Measurements from ENCODE around the gene EGFLAM.

EGFLAM gene

DNA sequence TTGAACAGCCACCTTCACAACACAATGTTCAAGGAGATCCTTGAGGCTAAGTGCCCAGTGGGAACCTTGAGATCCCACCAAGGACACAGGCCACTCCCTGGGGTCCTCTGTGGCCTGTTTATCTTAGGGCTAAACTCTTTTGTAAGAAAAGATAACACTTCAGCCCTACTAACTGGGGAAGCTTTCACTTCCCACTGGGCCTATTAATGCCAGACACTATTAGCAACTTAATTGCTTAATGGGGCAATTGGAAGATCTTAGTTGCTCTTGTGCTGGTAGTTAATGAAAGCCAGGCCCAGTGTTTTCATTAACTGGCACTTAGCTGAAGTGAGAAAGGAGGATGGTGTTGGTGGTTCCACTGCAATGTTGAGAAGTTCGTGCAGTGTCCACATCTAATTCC is 117.1 kb downstream of the EGFLAM start:
- H3K9me3 ChIP-seq (replicated peaks in 1 of 11), result no peaks in the 10 kb centered on the region
- H3K27me3 ChIP-seq, result peaks cover 0 to 17% (median 0%) of the 10 kb centered on the region in 11 experiments; a peak in 3 of 22 replicates
- TF ChIP-seq Cebpa-rat (IDR thresholded peaks at IDR 0.05), result no peak
- no peak overlapping the region for H3K27ac ChIP-seq
- H3K4me2 ChIP-seq, result no peak overlapping the region
- no peaks in the 10 kb centered on the region for H3K36me3 ChIP-seq
- peaks cover 8 to 20% (median 12%) of the 10 kb centered on the region in 10 experiments; a peak in 19 of 20 replicates for H3K4me1 ChIP-seq
- no peaks in the 10 kb centered on the region for H4K20me1 ChIP-seq
- H3K4me3 ChIP-seq, result no peak overlapping the region
- H3K9ac ChIP-seq, result no peak overlapping the region

DNA sequence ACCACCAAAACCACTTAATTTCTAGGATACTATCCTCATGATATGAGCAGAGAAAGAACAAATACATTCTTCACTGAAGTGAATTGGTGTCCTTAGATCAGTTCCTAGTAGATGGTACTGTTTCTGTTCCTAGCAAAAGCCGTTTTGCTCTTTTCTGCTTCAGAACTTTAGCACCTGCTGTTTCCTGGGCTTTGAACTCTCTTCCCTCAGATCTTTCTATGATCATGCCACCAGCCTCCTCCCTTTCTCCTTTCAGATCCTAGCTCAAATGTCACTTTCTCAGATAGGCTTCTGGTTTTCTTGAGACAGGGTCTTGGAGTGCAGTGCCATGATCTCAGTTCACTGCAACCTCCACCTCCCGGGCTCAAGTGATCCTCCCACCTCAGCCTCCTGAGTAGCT is 118.0 kb downstream of the EGFLAM start:
- no peaks in the 10 kb centered on the region for H4K20me1 ChIP-seq
- H3K4me3 ChIP-seq, result no peak overlapping the region
- no peaks in the 10 kb centered on the region for H3K9me3 ChIP-seq (replicated peaks in 1 of 11)
- peaks cover 0 to 14% (median 0%) of the 10 kb centered on the region in 11 experiments; a peak in 3 of 22 replicates for H3K27me3 ChIP-seq
- no peak overlapping the region for H3K9ac ChIP-seq
- TF ChIP-seq Cebpa-rat (IDR thresholded peaks at IDR 0.05), result no peak
- H3K4me2 ChIP-seq, result no peak overlapping the region
- peaks cover 8 to 20% (median 12%) of the 10 kb centered on the region in 10 experiments; a peak in 19 of 20 replicates for H3K4me1 ChIP-seq
- H3K36me3 ChIP-seq, result no peaks in the 10 kb centered on the region
- H3K27ac ChIP-seq, result no peak overlapping the region

DNA sequence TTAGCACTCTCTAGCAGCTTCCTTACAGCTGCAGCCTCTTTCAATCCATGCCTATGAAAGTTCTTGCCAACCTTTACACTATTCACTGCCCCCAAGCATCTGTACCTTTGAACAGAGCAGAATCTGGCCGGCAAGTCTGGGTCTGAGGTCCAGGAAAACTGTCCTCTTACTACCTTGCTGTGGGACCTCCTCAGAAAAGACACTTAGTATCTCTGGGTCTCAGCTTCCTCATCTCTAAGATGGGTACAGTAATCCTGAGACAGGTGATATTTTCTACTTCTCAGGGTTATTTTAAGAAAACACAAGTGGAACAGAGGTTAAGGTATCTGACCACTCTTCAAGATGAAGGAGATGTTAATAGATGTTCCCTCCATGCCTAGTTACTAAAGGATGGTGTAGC is 120.2 kb downstream of the EGFLAM start:
- no peak overlapping the region for H3K9ac ChIP-seq
- H4K20me1 ChIP-seq, result no peaks in the 10 kb centered on the region
- H3K4me2 ChIP-seq, result peak overlapping the region in 5 of 11 experiments; percentile 28 to 72 (median 58); a peak in 4 of 22 replicates
- peaks cover 8 to 25% (median 13%) of the 10 kb centered on the region in 10 experiments; a peak in 19 of 20 replicates for H3K4me1 ChIP-seq
- no peak for TF ChIP-seq Cebpa-rat (IDR thresholded peaks at IDR 0.05)
- no peaks in the 10 kb centered on the region for H3K9me3 ChIP-seq (replicated peaks in 1 of 11)
- no peaks in the 10 kb centered on the region for H3K36me3 ChIP-seq
- H3K27me3 ChIP-seq, result peaks cover 0 to 14% (median 0%) of the 10 kb centered on the region in 11 experiments; a peak in 3 of 22 replicates
- no peak overlapping the region for H3K4me3 ChIP-seq
- H3K27ac ChIP-seq, result no peak overlapping the region

DNA sequence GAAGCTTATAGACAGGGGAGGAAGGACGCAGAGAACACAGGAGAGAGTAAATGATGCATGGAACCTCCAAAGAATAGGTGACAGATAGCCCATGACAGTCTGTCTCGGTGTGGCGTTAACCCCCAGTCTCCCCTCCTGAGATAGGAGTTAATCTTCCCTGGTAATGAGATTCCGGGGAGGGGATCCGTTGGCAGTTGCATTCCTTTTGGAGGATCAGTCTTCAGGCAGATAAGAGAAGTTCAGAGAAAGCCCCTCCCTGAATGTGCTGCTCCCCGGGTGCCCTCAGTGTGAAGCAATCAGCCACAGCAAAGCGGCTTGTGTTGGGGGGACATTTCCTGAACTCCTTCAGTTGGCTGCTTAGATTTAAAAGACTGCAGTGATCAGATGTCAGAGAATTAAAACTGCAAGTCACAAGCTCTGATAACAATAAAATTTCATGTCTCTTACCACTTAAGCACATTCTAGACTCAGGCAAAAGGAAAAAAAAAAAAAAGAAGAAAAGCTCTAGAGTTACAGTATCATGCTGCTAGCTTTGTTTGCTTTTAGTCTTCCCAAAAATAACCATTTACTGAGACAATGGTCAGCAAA is 121.1 kb downstream of the EGFLAM start:
- Histone ChIP-seq H4K20me1 (no peaks in the 10 kb centered on the region), H3K4me3 (no peak overlapping the region), H3K9me3 (replicated peaks in 1 of 11) (no peaks in the 10 kb centered on the region), H3K27me3 (peaks cover 0 to 14% (median 0%) of the 10 kb centered on the region in 11 experiments; a peak in 3 of 22 replicates), H3K4me1 (peaks cover 8 to 34% (median 21%) of the 10 kb centered on the region in 10 experiments; a peak in 19 of 20 replicates), H3K36me3 (no peaks in the 10 kb centered on the region), H3K9ac (no peak overlapping the region), H3K27ac (no peak overlapping the region), H3K4me2 (peak overlapping the region; percentile 17 to 72 (median 56); a peak in 20 of 22 replicates)
- TF ChIP-seq Cebpa-rat (IDR thresholded peaks at IDR 0.05), result peak in 5 of 11 experiments; percentile 19 to 42 (median 32); a peak in 3 of 22 replicates

DNA sequence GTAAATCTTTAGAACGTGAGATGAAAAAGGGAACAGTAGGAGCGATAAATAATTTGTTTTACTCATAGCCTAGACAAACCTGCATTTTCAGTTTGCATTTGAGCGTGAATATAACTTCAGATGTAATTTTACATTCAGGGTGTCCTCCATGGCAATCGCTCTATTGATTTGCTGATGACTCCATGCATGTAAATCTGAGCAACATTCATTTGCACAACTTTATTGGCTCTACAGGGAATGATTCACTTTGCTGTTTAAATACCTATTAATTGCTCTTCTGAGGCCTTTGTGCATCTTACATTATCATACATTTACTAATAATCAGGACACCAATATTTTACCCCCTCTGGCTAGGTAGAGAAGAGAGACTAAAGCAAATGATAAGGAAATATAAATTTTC is 122.2 kb downstream of the EGFLAM start:
- no peaks in the 10 kb centered on the region for H3K9me3 ChIP-seq (replicated peaks in 1 of 11)
- H3K27ac ChIP-seq, result no peak overlapping the region
- TF ChIP-seq Cebpa-rat (IDR thresholded peaks at IDR 0.05), result no peak
- H4K20me1 ChIP-seq, result no peaks in the 10 kb centered on the region
- H3K36me3 ChIP-seq, result no peaks in the 10 kb centered on the region
- peaks cover 0 to 14% (median 0%) of the 10 kb centered on the region in 11 experiments; a peak in 3 of 22 replicates for H3K27me3 ChIP-seq
- H3K9ac ChIP-seq, result no peak overlapping the region
- H3K4me1 ChIP-seq, result peaks cover 8 to 37% (median 23%) of the 10 kb centered on the region in 10 experiments; a peak in 19 of 20 replicates
- H3K4me3 ChIP-seq, result no peak overlapping the region
- no peak overlapping the region for H3K4me2 ChIP-seq

DNA sequence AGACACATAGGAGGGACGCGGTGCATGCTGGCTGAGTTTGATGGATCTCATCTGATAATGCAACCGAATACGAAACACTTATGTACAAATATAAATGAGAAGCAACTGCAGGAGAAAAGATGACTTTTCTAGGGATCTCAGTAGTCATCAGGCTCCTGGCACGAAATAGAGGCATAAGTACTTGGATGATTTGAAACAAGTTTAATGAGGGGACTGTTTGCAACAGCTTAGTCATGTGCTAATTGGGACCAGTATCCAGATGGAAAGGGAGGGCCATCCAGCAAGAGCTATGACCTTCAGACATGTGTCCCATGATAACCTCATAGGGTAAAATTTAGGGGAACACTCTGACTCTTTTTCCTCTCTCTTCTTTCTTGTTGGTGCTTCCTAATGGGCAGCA is 123.0 kb downstream of the EGFLAM start:
- no peak overlapping the region for H3K9ac ChIP-seq
- no peaks in the 10 kb centered on the region for H4K20me1 ChIP-seq
- peaks cover 0 to 14% (median 0%) of the 10 kb centered on the region in 11 experiments; a peak in 3 of 22 replicates for H3K27me3 ChIP-seq
- no peak overlapping the region for H3K4me2 ChIP-seq
- peaks cover 8 to 37% (median 23%) of the 10 kb centered on the region in 10 experiments; a peak in 19 of 20 replicates for H3K4me1 ChIP-seq
- H3K4me3 ChIP-seq, result no peak overlapping the region
- no peaks in the 10 kb centered on the region for H3K9me3 ChIP-seq (replicated peaks in 1 of 11)
- TF ChIP-seq Cebpa-rat (IDR thresholded peaks at IDR 0.05), result no peak
- H3K36me3 ChIP-seq, result no peaks in the 10 kb centered on the region
- H3K27ac ChIP-seq, result no peak overlapping the region

DNA sequence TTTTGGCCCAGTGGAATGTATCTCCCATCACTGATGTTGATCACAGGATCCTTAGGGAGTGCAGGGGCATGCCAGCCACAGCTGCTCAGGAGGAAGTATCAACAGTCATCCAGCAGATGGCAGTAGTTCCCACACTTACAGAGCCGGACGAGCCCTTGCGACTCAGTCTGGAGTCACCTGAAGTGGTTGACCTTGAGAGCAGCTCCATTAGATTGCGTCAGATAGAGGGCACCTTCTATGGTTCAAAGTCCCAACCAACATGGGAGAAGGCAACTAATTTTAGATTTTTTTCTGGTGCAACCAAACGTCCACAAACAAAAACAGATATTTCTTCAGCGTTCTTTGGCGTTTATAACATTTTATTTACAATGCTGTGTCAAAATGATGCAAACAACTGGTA is 124.5 kb downstream of the EGFLAM start:
- Histone ChIP-seq H3K4me2 (no peak overlapping the region), H3K27me3 (peaks cover 0 to 19% (median 0%) of the 10 kb centered on the region in 11 experiments; a peak in 3 of 22 replicates), H3K9ac (no peak overlapping the region), H3K36me3 (no peaks in the 10 kb centered on the region), H3K27ac (no peak overlapping the region), H3K4me3 (no peak overlapping the region), H3K4me1 (peaks cover 8 to 37% (median 23%) of the 10 kb centered on the region in 10 experiments; a peak in 19 of 20 replicates), H3K9me3 (replicated peaks in 1 of 11) (0 out of 22 replicates have a peak, but pooled peaks cover 0 to 4% (median 0%) of the 10 kb centered on the region in 11 experiments), H4K20me1 (no peaks in the 10 kb centered on the region)
- TF ChIP-seq Cebpa-rat (IDR thresholded peaks at IDR 0.05), result no peak

DNA sequence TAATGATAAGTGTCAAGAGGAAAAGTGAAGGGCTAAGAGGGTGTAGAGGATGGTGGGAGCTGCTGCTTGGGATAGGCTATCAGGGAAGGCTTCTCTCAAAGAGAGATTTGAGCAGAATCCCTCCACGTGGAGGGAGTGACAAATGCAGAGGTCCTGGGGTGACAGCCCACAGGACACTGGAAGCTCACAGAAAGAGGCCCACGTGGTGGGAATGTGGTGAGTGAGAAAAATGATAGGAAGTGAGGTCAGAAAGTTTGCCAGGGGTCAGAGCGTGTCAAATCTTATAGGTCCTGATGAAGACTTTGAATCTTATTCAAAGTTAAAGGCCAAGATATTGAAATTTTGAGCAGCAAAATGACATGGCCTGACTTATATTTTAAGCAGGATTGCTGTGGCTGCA is 125.3 kb downstream of the EGFLAM start:
- Histone ChIP-seq H3K36me3 (no peaks in the 10 kb centered on the region), H3K9ac (no peak overlapping the region), H3K27ac (0 out of 22 replicates have a peak overlapping the region, but pooled peaks of 1 of the 11 experiments have one; percentile 5), H4K20me1 (no peaks in the 10 kb centered on the region), H3K4me3 (no peak overlapping the region), H3K27me3 (peaks cover 0 to 17% (median 0%) of the 10 kb centered on the region in 11 experiments; a peak in 3 of 22 replicates), H3K4me1 (peaks cover 8 to 34% (median 23%) of the 10 kb centered on the region in 10 experiments; a peak in 19 of 20 replicates), H3K4me2 (peak overlapping the region in 5 of 11 experiments; percentile 12 to 54 (median 44); a peak in 7 of 22 replicates), H3K9me3 (replicated peaks in 1 of 11) (0 out of 22 replicates have a peak, but pooled peaks cover 0 to 4% (median 0%) of the 10 kb centered on the region in 11 experiments)
- TF ChIP-seq Cebpa-rat (IDR thresholded peaks at IDR 0.05), result no peak

DNA sequence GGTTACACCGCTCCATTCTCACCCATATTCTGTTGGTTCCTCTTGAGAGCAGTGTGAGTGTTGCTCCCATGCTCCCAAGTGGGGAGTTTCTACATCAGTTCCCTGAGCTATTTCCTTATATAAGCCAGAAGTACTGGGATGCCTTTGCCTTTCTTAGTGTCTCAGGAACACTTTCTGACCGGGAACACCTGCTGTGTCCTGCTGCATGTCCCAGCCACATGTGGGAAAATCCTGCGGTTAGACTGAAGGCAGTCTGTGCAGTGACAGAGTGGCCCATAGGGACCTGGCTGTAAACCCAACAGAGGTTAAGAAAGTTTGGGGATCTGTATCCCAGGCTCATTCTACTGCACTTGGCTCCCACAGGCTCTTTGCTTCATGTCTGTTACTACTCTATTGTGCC is 126.0 kb downstream of the EGFLAM start:
- Histone ChIP-seq H3K4me3 (no peak overlapping the region), H3K27ac (no peak overlapping the region), H3K9me3 (replicated peaks in 1 of 11) (0 out of 22 replicates have a peak, but pooled peaks cover 0 to 4% (median 0%) of the 10 kb centered on the region in 11 experiments), H3K4me2 (peak overlapping the region in 6 of 11 experiments; percentile 12 to 54 (median 42); a peak in 11 of 22 replicates), H3K4me1 (peaks cover 3 to 27% (median 18%) of the 10 kb centered on the region in 10 experiments; a peak in 19 of 20 replicates), H3K9ac (no peak overlapping the region), H3K36me3 (no peaks in the 10 kb centered on the region), H4K20me1 (no peaks in the 10 kb centered on the region), H3K27me3 (peaks cover 0 to 10% (median 0%) of the 10 kb centered on the region in 11 experiments; a peak in 3 of 22 replicates)
- no peak for TF ChIP-seq Cebpa-rat (IDR thresholded peaks at IDR 0.05)
